Measurements from ENCODE around the gene TOR1A. TPM values are rescaled to one million over a fixed set of nuclear protein-coding genes. Genes with fewer than 3 reads are reported as not detected.
"Not testable (repeated sequence)": the region's sequence is repeated elsewhere in the genome, so short reads cannot be mapped to it uniquely, and the experiment has no call there.

The TOR1A gene
- total RNA-seq, 4 donors from 2014 or later, result 29.7 to 46.4 (median 34.4) TPM

- Histone ChIP-seq H3K36me3 (no peaks in the 10 kb centered on the region), H3K4me1 (peaks cover 7 to 21% (median 17%) of the 10 kb centered on the region in 4 donors), H3K27me3 (no peaks in the 10 kb centered on the region), H3K4me3 (no peak overlapping the region), H3K27ac (replicated peaks in 1 of 4) (no peak overlapping the region), H3K9me3 (no peaks in the 10 kb centered on the region)
- 93% methylated on average over 3 of the region's 3 CpGs for WGBS
- intact Hi-C loops (cut with DNase I), result no loop called here
- TF ChIP-seq POLR2AphosphoS5 (IDR thresholded peaks at IDR 0.05), result no peak
- TF ChIP-seq CTCF (IDR thresholded peaks at IDR 0.05), result no peak
- no peak for TF ChIP-seq POLR2A (IDR thresholded peaks at IDR 0.05; ENCODE audit: low read depth)
- no peak for TF ChIP-seq EP300 (IDR thresholded peaks at IDR 0.05)
- no peak for DNase-seq (ENCODE audit: extremely low spot score)
Observed at GRCh38 chr9:129778469-129778868, 45.5 kb downstream of the TOR1A start.

GRCh38 chr9:129777769-129778130, 46.2 kb downstream of the TOR1A start:
- H3K9me3 ChIP-seq, result no peaks in the 10 kb centered on the region
- peak overlapping the region; percentile 36 to 71 (median 60) for H3K27ac ChIP-seq (replicated peaks in 1 of 4)
- DNase-seq (ENCODE audit: extremely low spot score), result no peak
- WGBS, result 70% methylated on average over 11 of the region's 11 CpGs
- no peaks in the 10 kb centered on the region for H3K36me3 ChIP-seq
- TF ChIP-seq POLR2A (IDR thresholded peaks at IDR 0.05; ENCODE audit: low read depth) (no peak), CTCF (IDR thresholded peaks at IDR 0.05) (no peak), EP300 (IDR thresholded peaks at IDR 0.05) (no peak), POLR2AphosphoS5 (IDR thresholded peaks at IDR 0.05) (no peak)
- peaks cover 7 to 19% (median 17%) of the 10 kb centered on the region in 4 donors for H3K4me1 ChIP-seq
- no peaks in the 10 kb centered on the region for H3K27me3 ChIP-seq
- H3K4me3 ChIP-seq, result no peak overlapping the region
- intact Hi-C loops (cut with DNase I), result no loop called here

GRCh38 chr9:129776938-129777768, 46.8 kb downstream of the TOR1A start:
- H3K27ac ChIP-seq (replicated peaks in 1 of 4), result peak overlapping the region; percentile 36 to 71 (median 60)
- WGBS, result 11% methylated on average over 15 of the region's 16 CpGs
- H3K27me3 ChIP-seq, result no peaks in the 10 kb centered on the region
- intact Hi-C loops (cut with DNase I), result no loop called here
- H3K9me3 ChIP-seq, result no peaks in the 10 kb centered on the region
- TF ChIP-seq POLR2A (IDR thresholded peaks at IDR 0.05; ENCODE audit: low read depth), result no peak
- TF ChIP-seq POLR2AphosphoS5 (IDR thresholded peaks at IDR 0.05), result peak; percentile 34 to 56
- H3K36me3 ChIP-seq, result no peaks in the 10 kb centered on the region
- H3K4me1 ChIP-seq, result peaks cover 7 to 19% (median 17%) of the 10 kb centered on the region in 4 donors
- peak; percentile 97 for DNase-seq (ENCODE audit: extremely low spot score)
- H3K4me3 ChIP-seq, result peak overlapping the region in 3 of 4 donors; percentile 1 to 32 (median 9)

GRCh38 chr9:129776566-129776937, 47.4 kb downstream of the TOR1A start:
- DNase-seq (ENCODE audit: extremely low spot score), result no peak
- Histone ChIP-seq H3K4me1 (peaks cover 7 to 19% (median 17%) of the 10 kb centered on the region in 4 donors), H3K36me3 (no peaks in the 10 kb centered on the region), H3K4me3 (peak overlapping the region in 2 of 4 donors; percentile 1 to 32), H3K9me3 (no peaks in the 10 kb centered on the region), H3K27me3 (no peaks in the 10 kb centered on the region), H3K27ac (replicated peaks in 1 of 4) (peak overlapping the region; percentile 36 to 71 (median 60))
- WGBS, result 67% methylated on average over 5 of the region's 8 CpGs
- TF ChIP-seq POLR2A (IDR thresholded peaks at IDR 0.05; ENCODE audit: low read depth), result no peak
- no peak for TF ChIP-seq CTCF (IDR thresholded peaks at IDR 0.05)
- TF ChIP-seq EP300 (IDR thresholded peaks at IDR 0.05), result no peak
- intact Hi-C loops (cut with DNase I), result no loop called here

- intact Hi-C loops (cut with DNase I); H3K9me3 ChIP-seq; H3K36me3 ChIP-seq; DNase-seq (ENCODE audit: extremely low spot score); H3K27me3 ChIP-seq; H3K4me3 ChIP-seq: not testable (repeated sequence)
- peak overlapping the region in 1 of 4 donors; percentile 36 for H3K27ac ChIP-seq (replicated peaks in 1 of 4)
- 90% methylated on average over 4 of the region's 4 CpGs for WGBS
- peaks cover 7 to 19% (median 17%) of the 10 kb centered on the region in 4 donors for H3K4me1 ChIP-seq
Observed at GRCh38 chr9:129776096-129776495, 47.8 kb downstream of the TOR1A start.
